ENCODE results near the gene DEFB115.

- TF ChIP-seq CTCF (IDR thresholded peaks at IDR 0.05) = no peak
- no peak for TF ChIP-seq POLR2AphosphoS5 (IDR thresholded peaks at IDR 0.05; ENCODE audit: insufficient read depth in 1 of 2, low read depth in 1 of 2)
Observed at GRCh38 chr20:31308535-31309162, 51.2 kb downstream of the DEFB115 start, which contains the start of gene DEFB116.
